GM19043 (cell line): ENCODE data around the gene ALDH4A1.
A peak's percentile ranks its signal among the peaks of the same experiment; 100 is the strongest.

Experiments
- ATAC-seq: cut with Tn5 transposase; IDR thresholded peaks from one replicate; pipeline ENCODE4 v1.9.1; 2021; ENCODE audit warnings: low read depth; ENCODE audit not compliant: unreplicated experiment

The ALDH4A1 gene

DNA sequence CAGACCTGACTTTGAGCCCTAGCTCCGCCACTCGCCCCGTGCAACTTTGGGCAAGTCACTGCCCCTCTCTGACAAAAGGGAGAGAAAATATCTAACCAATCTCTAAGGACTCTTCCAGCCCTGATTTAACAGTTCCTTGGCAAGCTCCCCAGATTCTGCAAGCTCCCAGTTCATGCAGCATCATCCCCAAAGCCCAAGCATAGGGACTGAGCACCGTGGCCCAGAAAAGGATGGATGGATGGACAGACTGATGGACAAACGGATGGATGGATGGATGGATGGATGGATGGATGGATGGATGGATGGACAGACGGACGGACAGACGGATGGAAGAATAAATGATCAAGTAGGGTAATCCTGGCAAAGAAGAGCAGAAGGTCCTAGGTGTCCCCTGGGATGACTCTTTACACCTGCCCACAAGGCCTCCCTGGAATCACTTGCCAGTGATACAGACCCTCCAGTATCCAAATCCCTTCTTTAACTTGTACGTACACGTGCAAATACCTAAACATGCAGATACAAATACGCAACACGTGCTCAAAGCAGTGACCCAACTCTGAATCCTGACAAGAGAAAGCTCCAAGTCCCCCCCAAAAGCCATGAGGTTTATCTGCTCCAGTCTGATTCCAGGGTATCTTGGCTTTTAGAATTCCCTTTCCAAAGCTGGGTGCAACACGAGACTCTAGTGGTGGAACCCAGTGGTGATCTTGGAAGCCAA, 38.1 kb upstream of the ALDH4A1 start:
- no peak for ATAC-seq

- no peak for ATAC-seq
Observed at GRCh38 chr1:18939398-18940302, 37.3 kb upstream of the ALDH4A1 start.

GRCh38 chr1:18938707-18939070, 36.3 kb upstream of the ALDH4A1 start:
- ATAC-seq: no peak

DNA sequence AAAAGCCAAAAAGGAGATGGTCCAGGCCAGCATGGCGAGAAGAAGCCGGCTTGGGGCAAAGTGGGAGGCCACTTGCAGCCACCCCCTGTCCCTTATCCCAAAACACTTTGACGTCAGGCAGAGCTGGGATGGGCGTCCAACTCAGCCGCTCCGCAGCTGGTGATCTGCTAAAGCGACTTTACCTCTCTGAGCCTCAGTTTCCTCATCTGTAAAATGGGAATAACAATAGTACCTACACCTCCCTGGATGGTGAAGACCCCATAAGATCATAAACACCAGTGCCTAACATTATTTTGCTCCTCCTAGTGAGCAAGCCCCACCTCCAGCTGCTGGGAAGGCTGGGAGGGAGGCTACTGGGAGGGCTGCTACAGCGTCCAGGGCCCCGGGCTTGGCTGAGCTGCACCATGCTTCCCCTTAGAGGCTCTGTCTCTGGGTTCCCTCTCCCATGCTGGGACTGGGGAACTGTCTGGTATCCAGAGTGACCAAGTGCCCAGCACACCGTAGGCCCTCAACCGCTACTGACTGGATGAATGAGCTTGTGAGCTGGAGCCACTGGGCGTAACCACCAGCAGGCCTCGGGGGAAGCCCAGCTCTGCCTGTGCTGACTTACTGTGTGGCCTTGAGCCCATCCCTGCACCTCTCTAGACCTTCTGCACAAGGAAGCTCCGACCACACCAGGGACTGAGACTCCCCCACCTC, 35.8 kb upstream of the ALDH4A1 start:
- ATAC-seq: no peak

- ATAC-seq: no peak
Observed at GRCh38 chr1:18937539-18937938, 35.2 kb upstream of the ALDH4A1 start.

DNA sequence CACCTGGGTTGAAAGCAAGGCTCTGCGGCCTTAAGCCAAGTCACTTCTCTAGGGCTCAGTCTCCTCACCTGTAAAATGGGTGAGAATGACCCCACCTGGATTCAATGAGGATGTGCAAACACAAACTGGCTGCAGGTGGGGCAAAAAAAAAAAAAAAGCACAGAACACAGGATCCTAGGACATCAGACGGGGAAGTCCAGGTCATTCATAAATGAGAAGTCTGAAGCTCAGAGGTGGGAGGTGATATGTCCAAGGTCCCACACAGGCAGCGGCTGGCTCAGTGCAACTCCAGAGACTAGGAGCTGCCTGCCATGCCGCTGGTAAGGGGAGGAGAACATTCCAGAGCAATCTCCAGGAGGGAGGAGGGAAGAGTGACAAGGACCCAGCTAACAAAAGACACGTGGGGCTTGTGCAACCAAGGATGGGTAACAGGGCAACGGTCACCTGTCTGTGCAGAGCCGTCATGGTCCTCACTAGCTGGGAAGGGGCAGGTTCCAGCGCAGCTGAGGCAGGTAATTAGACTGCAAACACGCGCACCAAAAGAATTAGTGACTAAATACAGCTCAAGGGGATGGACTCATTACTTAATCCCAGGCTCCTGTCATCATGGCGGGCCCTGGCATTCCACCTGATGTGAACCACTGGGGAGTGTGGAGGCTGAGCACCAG, 34.6 kb upstream of the ALDH4A1 start:
- no peak for ATAC-seq

DNA sequence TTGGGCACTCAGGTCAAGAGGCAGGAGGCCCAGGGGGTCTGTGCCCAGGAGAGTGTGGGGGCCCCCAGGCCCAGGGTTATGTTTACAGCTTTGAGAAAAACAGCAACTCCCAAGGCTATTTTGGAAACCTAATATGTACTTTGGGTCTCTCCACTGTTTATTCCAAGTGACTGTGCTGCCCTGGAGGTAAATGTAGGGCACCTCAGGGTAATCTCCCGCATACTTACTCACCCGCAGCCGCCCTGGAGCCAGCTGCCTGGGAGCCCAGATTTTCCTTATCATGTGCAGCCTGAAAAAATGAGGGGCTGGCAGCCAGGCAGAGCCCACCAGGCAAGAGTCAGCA, 34.1 kb upstream of the ALDH4A1 start:
- no peak for ATAC-seq

- ATAC-seq: no peak
Observed at GRCh38 chr1:18934205-18935000, 32.0 kb upstream of the ALDH4A1 start.

GRCh38 chr1:18932879-18933278, 30.5 kb upstream of the ALDH4A1 start:
- ATAC-seq: no peak

- ATAC-seq: no peak
Observed at GRCh38 chr1:18932387-18932786, 30.0 kb upstream of the ALDH4A1 start.

GRCh38 chr1:18931730-18932129, 29.4 kb upstream of the ALDH4A1 start:
- ATAC-seq: no peak

- no peak for ATAC-seq
Observed at GRCh38 chr1:18929686-18930085, 27.3 kb upstream of the ALDH4A1 start.

- ATAC-seq: no peak
Observed at GRCh38 chr1:18928985-18929384, 26.6 kb upstream of the ALDH4A1 start.

GRCh38 chr1:18928406-18928805, 26.1 kb upstream of the ALDH4A1 start:
- no peak for ATAC-seq

- no peak for ATAC-seq
Observed at GRCh38 chr1:18927654-18928272, 25.4 kb upstream of the ALDH4A1 start.

DNA sequence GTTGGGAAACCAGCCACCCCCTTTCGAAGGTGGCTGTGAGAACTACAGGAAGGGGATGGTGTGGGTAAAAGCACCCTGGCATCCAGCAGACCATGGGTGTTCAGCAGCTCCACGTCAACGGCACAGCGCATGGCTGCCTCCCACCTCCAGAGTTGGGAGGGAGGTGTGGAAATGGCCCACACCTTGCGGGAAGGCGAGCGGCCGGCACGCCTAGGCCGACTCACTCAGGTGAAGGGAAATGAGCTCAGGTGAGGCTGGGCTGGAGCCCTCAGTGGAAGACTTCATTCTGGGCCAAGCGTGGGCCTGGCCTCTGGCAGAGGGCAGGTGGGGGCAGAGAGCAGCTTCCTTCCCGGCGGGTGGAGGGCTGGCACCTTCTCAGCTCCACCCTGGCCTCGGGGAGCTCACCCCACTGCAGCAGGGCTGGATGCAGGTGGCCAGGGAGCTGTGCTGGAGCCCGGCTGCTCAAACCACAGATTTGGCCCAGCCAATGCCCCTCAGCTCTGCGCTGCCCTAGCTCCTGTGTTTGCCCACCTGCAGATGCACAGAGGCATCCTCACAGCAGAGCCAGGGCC, 24.8 kb upstream of the ALDH4A1 start:
- ATAC-seq: peak; percentile 8

GRCh38 chr1:18926315-18927081, 24.1 kb upstream of the ALDH4A1 start:
- peak; percentile 76 for ATAC-seq

DNA sequence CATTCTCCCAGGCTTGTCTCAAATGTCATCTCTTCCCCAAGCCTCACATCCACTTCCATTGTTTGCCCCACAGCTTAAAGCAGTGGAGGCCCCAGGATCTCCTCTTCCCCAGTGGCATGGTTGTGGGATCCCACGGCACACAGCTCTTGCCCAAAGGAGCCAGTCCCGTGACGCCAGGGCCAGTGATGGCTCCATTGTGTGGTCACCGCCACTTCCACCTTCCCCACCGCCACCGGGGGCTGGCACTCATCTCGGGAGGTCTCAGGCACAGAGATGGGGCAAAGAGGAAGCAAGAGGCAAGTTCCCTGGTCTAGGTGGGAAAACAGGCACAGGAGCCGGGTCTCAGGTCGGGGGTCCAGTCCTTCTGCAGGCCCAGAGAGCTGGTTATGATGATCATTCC, 22.9 kb upstream of the ALDH4A1 start:
- no peak for ATAC-seq
